Liver (tissue), 3 donors: ENCODE data around the gene ERVW-1.

ENCODE experiments used
- ATF3 ChIP-seq: IDR thresholded peaks from 2 replicates; pipeline ENCODE4 v1.6.1; 2016; ENCODE audit warnings: antibody characterized with exemption
- EGR1 ChIP-seq, 2 donors: IDR thresholded peaks; 2 replicates each; pipeline ENCODE4 v1.6.1; 2016 to 2018; ENCODE audit warnings: antibody characterized with exemption in 2 of 2, low read depth in 2 of 2
- FOXA1 ChIP-seq: IDR thresholded peaks from 2 replicates; pipeline ENCODE4 v1.6.1; 2016; ENCODE audit warnings: antibody characterized with exemption
- HNF4A ChIP-seq, 2 donors: conservative IDR thresholded peaks; 2 replicates each; pipeline ENCODE4 v1.6.1; 2016; ENCODE audit warnings: antibody characterized with exemption in 2 of 2, mild to moderate bottlenecking in 2 of 2
- JUND ChIP-seq, 2 donors: IDR thresholded peaks; 2 replicates each; pipeline ENCODE4 v1.6.1; 2016; ENCODE audit warnings: antibody characterized with exemption in 2 of 2
- RAD21 ChIP-seq, 2 donors: IDR thresholded peaks; 2 replicates each; pipeline ENCODE4 v1.6.1; 2016; ENCODE audit warnings: antibody characterized with exemption in 2 of 2, mild to moderate bottlenecking in 2 of 2
- REST ChIP-seq: IDR thresholded peaks from 2 replicates; pipeline ENCODE4 v1.6.1; 2016; ENCODE audit warnings: antibody characterized with exemption, mild to moderate bottlenecking
- RXRA ChIP-seq, 2 donors: IDR thresholded peaks; 2 replicates each; pipeline ENCODE4 v1.6.1; 2017 to 2018; ENCODE audit warnings: antibody characterized with exemption in 2 of 2, mild to moderate bottlenecking in 1 of 2
- SP1 ChIP-seq: IDR thresholded peaks from 2 replicates; pipeline ENCODE4 v1.6.1; 2018; ENCODE audit warnings: antibody characterized with exemption, mild to moderate bottlenecking
- TAF1 ChIP-seq: conservative IDR thresholded peaks from 2 replicates; pipeline ENCODE4 v1.6.1; 2016; ENCODE audit warnings: antibody characterized with exemption, mild to moderate bottlenecking
- YY1 ChIP-seq: IDR thresholded peaks from 2 replicates; pipeline ENCODE4 v1.6.1; 2016; ENCODE audit warnings: antibody characterized with exemption, mild to moderate bottlenecking
- ZBTB33 ChIP-seq: IDR thresholded peaks from 2 replicates; pipeline ENCODE4 v1.6.1; 2016; ENCODE audit warnings: antibody characterized with exemption
- TF ChIP-seq, protein P1 (sequence below): IDR thresholded peaks from 2 replicates; pipeline ENCODE4 v1.6.1; 2016; ENCODE audit warnings: antibody characterized with exemption
- TF ChIP-seq, protein P2 (sequence below): fragments of 150-350 bp; IDR thresholded peaks from 2 replicates; pipeline ENCODE4 v1.5.1; 2017; ENCODE audit warnings: improper control_type of control experiment, low read depth, low read length; ENCODE audit not compliant: missing input control
- donor health status: healthy.
- donor health status: healthy.

GRCh38 chr7:92523110-92523509 is 45.4 kb upstream of the ERVW-1 start:
- TF ChIP-seq, protein P1, sequence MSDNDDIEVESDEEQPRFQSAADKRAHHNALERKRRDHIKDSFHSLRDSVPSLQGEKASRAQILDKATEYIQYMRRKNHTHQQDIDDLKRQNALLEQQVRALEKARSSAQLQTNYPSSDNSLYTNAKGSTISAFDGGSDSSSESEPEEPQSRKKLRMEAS, result no peak
- TF ChIP-seq REST (no peak), ATF3 (no peak), ZBTB33 (no peak), FOXA1 (no peak), EGR1 (IDR thresholded peaks at IDR 0.05; ENCODE audit: low read depth in 2 of 2) (no peak), RAD21 (IDR thresholded peaks at IDR 0.05) (no peak), SP1 (no peak), YY1 (no peak), RXRA (IDR thresholded peaks at IDR 0.05) (no peak), TAF1 (no peak), HNF4A (conservative IDR thresholded peaks at IDR 0.05) (no peak), JUND (IDR thresholded peaks at IDR 0.05) (no peak)
- TF ChIP-seq, protein P2, sequence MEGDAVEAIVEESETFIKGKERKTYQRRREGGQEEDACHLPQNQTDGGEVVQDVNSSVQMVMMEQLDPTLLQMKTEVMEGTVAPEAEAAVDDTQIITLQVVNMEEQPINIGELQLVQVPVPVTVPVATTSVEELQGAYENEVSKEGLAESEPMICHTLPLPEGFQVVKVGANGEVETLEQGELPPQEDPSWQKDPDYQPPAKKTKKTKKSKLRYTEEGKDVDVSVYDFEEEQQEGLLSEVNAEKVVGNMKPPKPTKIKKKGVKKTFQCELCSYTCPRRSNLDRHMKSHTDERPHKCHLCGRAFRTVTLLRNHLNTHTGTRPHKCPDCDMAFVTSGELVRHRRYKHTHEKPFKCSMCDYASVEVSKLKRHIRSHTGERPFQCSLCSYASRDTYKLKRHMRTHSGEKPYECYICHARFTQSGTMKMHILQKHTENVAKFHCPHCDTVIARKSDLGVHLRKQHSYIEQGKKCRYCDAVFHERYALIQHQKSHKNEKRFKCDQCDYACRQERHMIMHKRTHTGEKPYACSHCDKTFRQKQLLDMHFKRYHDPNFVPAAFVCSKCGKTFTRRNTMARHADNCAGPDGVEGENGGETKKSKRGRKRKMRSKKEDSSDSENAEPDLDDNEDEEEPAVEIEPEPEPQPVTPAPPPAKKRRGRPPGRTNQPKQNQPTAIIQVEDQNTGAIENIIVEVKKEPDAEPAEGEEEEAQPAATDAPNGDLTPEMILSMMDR, result no peak
